Measurements from ENCODE around the gene ZNF337. TPM values are rescaled to one million over a fixed set of nuclear protein-coding genes. Genes with fewer than 3 reads are reported as not detected.
"Not testable (repeated sequence)": the region's sequence is repeated elsewhere in the genome, so short reads cannot be mapped to it uniquely, and the experiment has no call there.

The ZNF337 gene
- total RNA-seq, 2 donors from 2014 or later = 15.0 to 19.3 TPM

GRCh38 chr20:25676164-25676809 is 20.4 kb downstream of the ZNF337 start:
- Mint-ChIP-seq H3K4me1 (peaks cover 26% of the 10 kb centered on the region), H3K27ac (no peak overlapping the region), H3K36me3 (ENCODE audit: low read depth) (peaks cover 84% of the 10 kb centered on the region), H3K27me3 (no peaks in the 10 kb centered on the region), H3K9me3 (peaks cover 4% of the 10 kb centered on the region), H3K4me3 (no peak overlapping the region)
- ATAC-seq (replicated peaks) = peak; percentile 83

- H3K9me3 Mint-ChIP-seq = peaks cover 4% of the 10 kb centered on the region
- no peak for ATAC-seq (replicated peaks)
- no peak overlapping the region for H3K4me3 Mint-ChIP-seq
- no peak overlapping the region for H3K27ac Mint-ChIP-seq
- peaks cover 75% of the 10 kb centered on the region for H3K36me3 Mint-ChIP-seq (ENCODE audit: low read depth)
- H3K4me1 Mint-ChIP-seq = peaks cover 26% of the 10 kb centered on the region
- no peaks in the 10 kb centered on the region for H3K27me3 Mint-ChIP-seq
Measured at GRCh38 chr20:25675161-25675560, 21.5 kb downstream of the ZNF337 start.

- Mint-ChIP-seq H3K9me3 (peaks cover 4% of the 10 kb centered on the region), H3K27ac (peak overlapping the region; percentile 84), H3K4me1 (peaks cover 26% of the 10 kb centered on the region), H3K27me3 (no peaks in the 10 kb centered on the region), H3K36me3 (ENCODE audit: low read depth) (peaks cover 51% of the 10 kb centered on the region), H3K4me3 (no peak overlapping the region)
- ATAC-seq (replicated peaks) = no peak
Measured at GRCh38 chr20:25672659-25673235, 23.9 kb downstream of the ZNF337 start.

- Mint-ChIP-seq H3K36me3 (ENCODE audit: low read depth) (peaks cover 22% of the 10 kb centered on the region), H3K4me3 (no peak overlapping the region), H3K27ac (no peak overlapping the region), H3K4me1 (peaks cover 14% of the 10 kb centered on the region), H3K9me3 (peaks cover 4% of the 10 kb centered on the region), H3K27me3 (no peaks in the 10 kb centered on the region)
- no peak for ATAC-seq (replicated peaks)
Measured at GRCh38 chr20:25669826-25670422, 26.7 kb downstream of the ZNF337 start.

GRCh38 chr20:25668446-25668845 is 28.2 kb downstream of the ZNF337 start:
- Mint-ChIP-seq H3K4me1 (peaks cover 4% of the 10 kb centered on the region), H3K36me3 (ENCODE audit: low read depth) (peaks cover 8% of the 10 kb centered on the region), H3K4me3 (no peak overlapping the region), H3K27me3 (no peaks in the 10 kb centered on the region), H3K9me3 (peaks cover 4% of the 10 kb centered on the region), H3K27ac (peak overlapping the region; percentile 49)
- ATAC-seq (replicated peaks) = no peak

- Mint-ChIP-seq H3K27ac (peak overlapping the region; percentile 93), H3K4me3 (peak overlapping the region; percentile 84), H3K4me1 (peaks cover 13% of the 10 kb centered on the region), H3K36me3 (ENCODE audit: low read depth) (no peaks in the 10 kb centered on the region), H3K27me3 (no peaks in the 10 kb centered on the region), H3K9me3 (no peaks in the 10 kb centered on the region)
- ATAC-seq (replicated peaks) = peak; percentile 59
Measured at GRCh38 chr20:25659999-25660398, 36.7 kb downstream of the ZNF337 start.

GRCh38 chr20:25654487-25654886 is 42.2 kb downstream of the ZNF337 start:
- Mint-ChIP-seq H3K27ac (no peak overlapping the region), H3K27me3 (no peaks in the 10 kb centered on the region)

GRCh38 chr20:25652866-25653265 is 43.8 kb downstream of the ZNF337 start:
- not testable (repeated sequence) for H3K36me3 Mint-ChIP-seq (ENCODE audit: low read depth); H3K27ac Mint-ChIP-seq; ATAC-seq (replicated peaks)

More at GRCh38 chr20:25654487-25654886, 42.2 kb downstream of the ZNF337 start:
- H3K9me3 Mint-ChIP-seq = no peaks in the 10 kb centered on the region
- no peak for ATAC-seq (replicated peaks)
- H3K36me3 Mint-ChIP-seq (ENCODE audit: low read depth) = no peaks in the 10 kb centered on the region
- H3K4me3 Mint-ChIP-seq = no peak overlapping the region
- H3K4me1 Mint-ChIP-seq = peaks cover 8% of the 10 kb centered on the region

GRCh38 chr20:25644814-25645213 is 51.8 kb downstream of the ZNF337 start:
- no peaks in the 10 kb centered on the region for H3K9me3 Mint-ChIP-seq
- peaks cover 13% of the 10 kb centered on the region for H3K36me3 Mint-ChIP-seq (ENCODE audit: low read depth)
- H3K4me3 Mint-ChIP-seq = no peak overlapping the region
- ATAC-seq (replicated peaks) = no peak
- no peak overlapping the region for H3K27ac Mint-ChIP-seq
- peaks cover 10% of the 10 kb centered on the region for H3K4me1 Mint-ChIP-seq
- H3K27me3 Mint-ChIP-seq = no peaks in the 10 kb centered on the region

More at GRCh38 chr20:25652866-25653265, 43.8 kb downstream of the ZNF337 start:
- not testable (repeated sequence) for H3K4me3 Mint-ChIP-seq, H3K9me3 Mint-ChIP-seq, H3K27me3 Mint-ChIP-seq, H3K4me1 Mint-ChIP-seq

- H3K27ac Mint-ChIP-seq = no peak overlapping the region
- no peak for ATAC-seq (replicated peaks)
Measured at GRCh38 chr20:25643716-25644115, 52.9 kb downstream of the ZNF337 start.

GRCh38 chr20:25637247-25637646 is 59.4 kb downstream of the ZNF337 start:
- Mint-ChIP-seq H3K36me3 (ENCODE audit: low read depth) (peaks cover 30% of the 10 kb centered on the region), H3K9me3 (peaks cover 4% of the 10 kb centered on the region), H3K4me3 (no peak overlapping the region), H3K4me1 (peaks cover 5% of the 10 kb centered on the region), H3K27ac (no peak overlapping the region), H3K27me3 (no peaks in the 10 kb centered on the region)
- no peak for ATAC-seq (replicated peaks)

More at GRCh38 chr20:25643716-25644115, 52.9 kb downstream of the ZNF337 start:
- Mint-ChIP-seq H3K4me1 (peaks cover 10% of the 10 kb centered on the region), H3K9me3 (no peaks in the 10 kb centered on the region), H3K36me3 (ENCODE audit: low read depth) (peaks cover 13% of the 10 kb centered on the region), H3K4me3 (no peak overlapping the region), H3K27me3 (no peaks in the 10 kb centered on the region)

GRCh38 chr20:25632940-25633790 is 63.5 kb downstream of the ZNF337 start:
- Mint-ChIP-seq H3K27me3 (no peaks in the 10 kb centered on the region), H3K4me3 (no peak overlapping the region), H3K36me3 (ENCODE audit: low read depth) (peaks cover 30% of the 10 kb centered on the region), H3K4me1 (peaks cover 5% of the 10 kb centered on the region), H3K9me3 (peaks cover 6% of the 10 kb centered on the region), H3K27ac (no peak overlapping the region)
- no peak for ATAC-seq (replicated peaks)

- ATAC-seq (replicated peaks); H3K27me3 Mint-ChIP-seq; H3K4me3 Mint-ChIP-seq; H3K27ac Mint-ChIP-seq; H3K4me1 Mint-ChIP-seq; H3K9me3 Mint-ChIP-seq: not testable (repeated sequence)
- peaks cover 15% of the 10 kb centered on the region for H3K36me3 Mint-ChIP-seq (ENCODE audit: low read depth)
Measured at GRCh38 chr20:25630615-25631014, 66.0 kb downstream of the ZNF337 start.

- peak; percentile 43 for ATAC-seq (replicated peaks)
- Mint-ChIP-seq H3K27me3 (no peaks in the 10 kb centered on the region), H3K27ac (no peak overlapping the region), H3K36me3 (ENCODE audit: low read depth) (peaks cover 9% of the 10 kb centered on the region), H3K4me3 (no peak overlapping the region), H3K9me3 (peaks cover 5% of the 10 kb centered on the region), H3K4me1 (peaks cover 5% of the 10 kb centered on the region)
Measured at GRCh38 chr20:25629816-25630499, 66.7 kb downstream of the ZNF337 start.

Data from activated T-helper 17 cell treated with anti-CD3 and anti-CD28 coated beads, Interleukin-2, amount 50 U/mL, for 72 hours (primary cell).